H9 (cell line): Measurements from ENCODE around the gene NAA20. TPM values are rescaled to one million over a fixed set of nuclear protein-coding genes. Genes with fewer than 3 reads are reported as not detected.

Source experiments
- DNase-seq: peaks from one replicate; pipeline ENCODE4 v3.0.0-alpha.2; 2017
- H2AFZ ChIP-seq: one replicate; pipeline ENCODE4 v1.6.1; 2013; ENCODE audit warnings: mild to moderate bottlenecking, low read length, control low read depth, moderate library complexity
- H2AK5ac ChIP-seq: 2 replicates; pipeline ENCODE4 v1.6.1; 2013; ENCODE audit warnings: low read length, control low read depth, mixed read lengths; ENCODE audit not compliant: insufficient read length
- H2BK120ac ChIP-seq: one replicate; pipeline ENCODE4 v1.6.1; 2013; ENCODE audit warnings: low read depth, mild to moderate bottlenecking, low read length, control low read depth, inconsistent platforms; ENCODE audit not compliant: poor library complexity, severe bottlenecking
- H2BK12ac ChIP-seq: 2 replicates; pipeline ENCODE4 v1.6.1; 2013; ENCODE audit warnings: low read length, control low read depth, mixed read lengths, low read depth; ENCODE audit not compliant: insufficient read length
- H2BK15ac ChIP-seq: 2 replicates; pipeline ENCODE4 v1.6.1; 2013; ENCODE audit warnings: low read depth, low read length, control low read depth
- H2BK20ac ChIP-seq: one replicate; pipeline ENCODE4 v1.6.1; 2013; ENCODE audit warnings: low read depth, mild to moderate bottlenecking, low read length, control low read depth, inconsistent platforms; ENCODE audit not compliant: poor library complexity, severe bottlenecking
- H2BK5ac ChIP-seq: 2 replicates; pipeline ENCODE4 v1.6.1; 2013; ENCODE audit warnings: low read length, control low read depth, mixed read lengths; ENCODE audit not compliant: insufficient read length
- H3K14ac ChIP-seq: 2 replicates; pipeline ENCODE4 v1.6.1; 2013; ENCODE audit warnings: low read length, control low read depth; ENCODE audit not compliant: insufficient read depth
- H3K18ac ChIP-seq: 2 replicates; pipeline ENCODE4 v1.6.1; 2013; ENCODE audit warnings: low read depth, mild to moderate bottlenecking, mixed read lengths, low read length, control low read depth; ENCODE audit not compliant: insufficient read length
- H3K23ac ChIP-seq: 2 replicates; pipeline ENCODE4 v1.6.1; 2013; ENCODE audit warnings: low read length, control low read depth, mixed read lengths, low read depth; ENCODE audit not compliant: insufficient read length
- H3K23me2 ChIP-seq: 2 replicates; pipeline ENCODE4 v1.6.1; 2013; ENCODE audit warnings: low read depth, mild to moderate bottlenecking, mixed read lengths, low read length, control low read depth; ENCODE audit not compliant: insufficient read length, poor library complexity, severe bottlenecking
- H3K27ac ChIP-seq: 2 replicates; pipeline ENCODE4 v1.5.1; 2013; ENCODE audit warnings: low read length, control low read depth, mixed read lengths, low read depth; ENCODE audit not compliant: insufficient read length
- H3K27me3 ChIP-seq: 2 replicates; pipeline ENCODE4 v1.6.1; 2013; ENCODE audit warnings: low read length, control low read depth, inconsistent platforms; ENCODE audit not compliant: insufficient read depth
- H3K4ac ChIP-seq: 2 replicates; pipeline ENCODE4 v1.6.1; 2013; ENCODE audit warnings: low read depth, mild to moderate bottlenecking, control low read depth, inconsistent platforms, low read length, moderate library complexity
- H3K4me1 ChIP-seq: 2 replicates; pipeline ENCODE4 v1.6.1; 2013; ENCODE audit warnings: low read length, control low read depth, inconsistent platforms; ENCODE audit not compliant: insufficient read depth
- H3K4me2 ChIP-seq: 2 replicates; pipeline ENCODE4 v1.6.1; 2013; ENCODE audit warnings: low read length, control low read depth, mixed read lengths; ENCODE audit not compliant: insufficient read length, insufficient read depth
- H3K56ac ChIP-seq: 2 replicates; pipeline ENCODE4 v1.6.1; 2013; ENCODE audit warnings: low read depth, mild to moderate bottlenecking, mixed read lengths, low read length, control low read depth; ENCODE audit not compliant: insufficient read length
- H3K79me1 ChIP-seq: 2 replicates; pipeline ENCODE4 v1.6.1; 2013; ENCODE audit warnings: low read depth, mild to moderate bottlenecking, moderate library complexity, low read length, control low read depth, inconsistent platforms; ENCODE audit not compliant: insufficient read depth, poor library complexity, severe bottlenecking
- H3K79me2 ChIP-seq: 2 replicates; pipeline ENCODE4 v1.6.1; 2013; ENCODE audit warnings: low read length, control low read depth, inconsistent platforms; ENCODE audit not compliant: insufficient read depth
- H3K9ac ChIP-seq: 2 replicates; pipeline ENCODE4 v1.6.1; 2013; ENCODE audit warnings: low read length, control low read depth, mixed read lengths; ENCODE audit not compliant: insufficient read length; ENCODE audit errors: extremely low read depth
- H3K9me3 ChIP-seq: one replicate; pipeline ENCODE4 v1.6.1; 2013; ENCODE audit warnings: low read depth, low read length, inconsistent platforms; ENCODE audit not compliant: control insufficient read depth
- H3T11ph ChIP-seq: one replicate; pipeline ENCODE4 v1.6.1; 2013; ENCODE audit warnings: mild to moderate bottlenecking, low read length, control low read depth, inconsistent platforms
- H4K20me1 ChIP-seq: one replicate; pipeline ENCODE4 v1.6.1; 2013; ENCODE audit not compliant: control insufficient read depth, insufficient read length, insufficient read depth
- H4K5ac ChIP-seq: 2 replicates; pipeline ENCODE4 v1.6.1; 2013; ENCODE audit warnings: low read depth, mild to moderate bottlenecking, mixed read lengths, low read length, control low read depth; ENCODE audit not compliant: insufficient read length
- H4K8ac ChIP-seq: replicated peaks from 2 replicates; pipeline ENCODE4 v1.6.1; 2013; ENCODE audit warnings: low read length, control low read depth, mixed read lengths, low read depth; ENCODE audit not compliant: insufficient read length
- H4K91ac ChIP-seq: 2 replicates; pipeline ENCODE4 v1.6.1; 2013; ENCODE audit warnings: low read depth, mild to moderate bottlenecking, moderate library complexity, mixed read lengths, low read length, control low read depth; ENCODE audit not compliant: insufficient read length
- H3K27ac Mint-ChIP-seq, 3 experiments: 2 replicates in 2 of 3; 3 replicates in 1 of 3; pipeline ENCODE4 v1.8.0; 2020 to 2021; ENCODE audit warnings: mixed read lengths in 3 of 3, mild to moderate bottlenecking in 1 of 3, moderate library complexity in 1 of 3
- H3K27me3 Mint-ChIP-seq: 2 replicates; pipeline ENCODE4 v1.8.0; 2021; ENCODE audit warnings: low read depth, mild to moderate bottlenecking, moderate library complexity, mixed read lengths
- H3K36me3 Mint-ChIP-seq, 3 experiments: 2 replicates in 2 of 3; 3 replicates in 1 of 3; pipeline ENCODE4 v1.8.0; 2020 to 2021; ENCODE audit warnings: low read depth in 3 of 3, mixed read lengths in 3 of 3; ENCODE audit not compliant: insufficient read depth in 1 of 3
- H3K4me1 Mint-ChIP-seq, 2 experiments: 2 replicates each; pipeline ENCODE4 v1.8.0; 2020; ENCODE audit warnings: mixed read lengths in 2 of 2
- H3K4me3 Mint-ChIP-seq, 2 experiments: 2 replicates in 1 of 2; 3 replicates in 1 of 2; pipeline ENCODE4 v1.8.0; 2020 to 2021; ENCODE audit warnings: mild to moderate bottlenecking in 2 of 2, mixed read lengths in 2 of 2, moderate library complexity in 1 of 2
- H3K9me3 Mint-ChIP-seq, 2 experiments: 2 replicates in 1 of 2; 3 replicates in 1 of 2; pipeline ENCODE4 v1.8.0; 2020; ENCODE audit warnings: mild to moderate bottlenecking in 2 of 2, mixed read lengths in 2 of 2, moderate library complexity in 1 of 2
- WGBS: extraction: QIAGEN DNeasy Blood & Tissue Kit; methylation state at CpG from one replicate; pipeline ENCODE4 v1.1.7; 2013; ENCODE audit warnings: missing lambda C conversion rate, low lambda C conversion rate, mixed read lengths; ENCODE audit not compliant: insufficient read length; ENCODE audit errors: extremely low coverage; 5-methylcytosine and 5-hydroxymethylcytosine counted together
- total RNA-seq: library from RNA; stranded (reverse); gene quantifications from 2 replicates; pipeline ENCODE4 v1.2.1, GENCODE V29; 2021
- TF ChIP-seq, protein P1 (sequence below): fragments of 200-600 bp; sonication (generic); conservative IDR thresholded peaks from 3 replicates; pipeline ENCODE4 v1.8.0; 2021; ENCODE audit warnings: antibody characterized with exemption, mild to moderate bottlenecking

Gene NAA20
- total RNA-seq, 1 experiment from 2014 or later: 48.1 TPM

DNA sequence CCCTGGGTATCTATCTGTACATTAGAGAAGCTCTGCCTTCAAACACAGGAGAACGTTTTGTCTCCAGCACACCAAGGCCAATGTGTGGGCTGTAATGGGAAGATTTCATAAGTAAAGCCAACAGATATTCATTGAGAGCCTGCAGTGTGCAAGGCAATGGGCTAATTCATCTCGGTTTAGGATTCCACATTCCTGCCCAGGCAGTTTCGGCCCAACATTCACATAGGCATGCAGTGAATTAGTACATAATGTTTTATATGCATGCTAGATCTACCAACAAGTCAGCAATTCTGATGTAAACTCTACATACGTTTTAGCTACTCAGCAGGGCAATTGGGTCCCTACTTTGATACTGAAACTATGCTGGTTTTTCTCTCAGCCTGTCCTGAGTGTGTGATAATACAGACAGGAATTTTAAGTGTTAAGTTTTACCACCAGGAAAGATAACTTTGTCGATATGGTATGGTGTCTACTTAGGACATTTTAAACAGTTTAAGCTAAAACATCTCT, 46.9 kb upstream of the NAA20 start:
- Mint-ChIP-seq H3K27ac (no peak overlapping the region), H3K36me3 (no peaks in the 10 kb centered on the region), H3K27me3 (no peaks in the 10 kb centered on the region), H3K9me3 (no peaks in the 10 kb centered on the region), H3K4me1 (peaks cover 3 to 6% of the 10 kb centered on the region in 2 experiments; a peak in 3 of 4 replicates), H3K4me3 (no peak overlapping the region)
- no peak overlapping the region for H3K56ac ChIP-seq
- no peak overlapping the region for H3K9ac ChIP-seq
- H2BK12ac ChIP-seq: no peak overlapping the region
- H3K27me3 ChIP-seq: no peaks in the 10 kb centered on the region
- no peaks in the 10 kb centered on the region for H3K4me1 ChIP-seq
- H2BK5ac ChIP-seq: no peak overlapping the region
- H2BK20ac ChIP-seq: no peak overlapping the region
- H3K4me2 ChIP-seq: no peak overlapping the region
- no peak overlapping the region for H2AFZ ChIP-seq
- H3K4ac ChIP-seq: no peak overlapping the region
- no peaks in the 10 kb centered on the region for H3K79me1 ChIP-seq
- no peak overlapping the region for H2BK120ac ChIP-seq
- H3K23me2 ChIP-seq: no peaks in the 10 kb centered on the region
- WGBS: no CpG with 5 or more reads among the region's 5 CpGs
- H2BK15ac ChIP-seq: no peak overlapping the region
- H4K20me1 ChIP-seq: peaks cover 5% of the 10 kb centered on the region
- H3K18ac ChIP-seq: no peak overlapping the region
- no peak overlapping the region for H4K91ac ChIP-seq
- H2AK5ac ChIP-seq: no peak overlapping the region
- no peak overlapping the region for H3T11ph ChIP-seq
- no peak overlapping the region for H3K23ac ChIP-seq
- H3K79me2 ChIP-seq: no peaks in the 10 kb centered on the region
- H3K14ac ChIP-seq: no peak overlapping the region
- TF ChIP-seq, protein P1, sequence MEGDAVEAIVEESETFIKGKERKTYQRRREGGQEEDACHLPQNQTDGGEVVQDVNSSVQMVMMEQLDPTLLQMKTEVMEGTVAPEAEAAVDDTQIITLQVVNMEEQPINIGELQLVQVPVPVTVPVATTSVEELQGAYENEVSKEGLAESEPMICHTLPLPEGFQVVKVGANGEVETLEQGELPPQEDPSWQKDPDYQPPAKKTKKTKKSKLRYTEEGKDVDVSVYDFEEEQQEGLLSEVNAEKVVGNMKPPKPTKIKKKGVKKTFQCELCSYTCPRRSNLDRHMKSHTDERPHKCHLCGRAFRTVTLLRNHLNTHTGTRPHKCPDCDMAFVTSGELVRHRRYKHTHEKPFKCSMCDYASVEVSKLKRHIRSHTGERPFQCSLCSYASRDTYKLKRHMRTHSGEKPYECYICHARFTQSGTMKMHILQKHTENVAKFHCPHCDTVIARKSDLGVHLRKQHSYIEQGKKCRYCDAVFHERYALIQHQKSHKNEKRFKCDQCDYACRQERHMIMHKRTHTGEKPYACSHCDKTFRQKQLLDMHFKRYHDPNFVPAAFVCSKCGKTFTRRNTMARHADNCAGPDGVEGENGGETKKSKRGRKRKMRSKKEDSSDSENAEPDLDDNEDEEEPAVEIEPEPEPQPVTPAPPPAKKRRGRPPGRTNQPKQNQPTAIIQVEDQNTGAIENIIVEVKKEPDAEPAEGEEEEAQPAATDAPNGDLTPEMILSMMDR: no peak
- H4K8ac ChIP-seq: no peak overlapping the region
- DNase-seq: no peak
- no peak overlapping the region for H3K27ac ChIP-seq
- H4K5ac ChIP-seq: no peak overlapping the region
- no peaks in the 10 kb centered on the region for H3K9me3 ChIP-seq
